Panc1 (cell line): ENCODE results near the gene SLC13A5.

Source experiments
- POLR2AphosphoS5 ChIP-seq: IDR thresholded peaks from 2 replicates; pipeline ENCODE4 v1.6.1; 2012; ENCODE audit warnings: mild to moderate bottlenecking, low read depth, low read length, moderate library complexity
- SIN3A ChIP-seq: IDR thresholded peaks from 2 replicates; pipeline ENCODE4 v1.6.1; 2012; ENCODE audit warnings: low read depth, mild to moderate bottlenecking, low read length, moderate library complexity, borderline replicate concordance; ENCODE audit not compliant: insufficient read depth
- TCF7L2 ChIP-seq: IDR thresholded peaks from 2 replicates; pipeline ENCODE4 v1.6.1; 2011; ENCODE audit warnings: mild to moderate bottlenecking, low read depth, low read length, inconsistent platforms
- TF ChIP-seq, protein P1 (sequence below): fragments of 450-650 bp; IDR thresholded peaks from 2 replicates; pipeline ENCODE4 v1.5.1; 2017; ENCODE audit warnings: mild to moderate bottlenecking

DNA sequence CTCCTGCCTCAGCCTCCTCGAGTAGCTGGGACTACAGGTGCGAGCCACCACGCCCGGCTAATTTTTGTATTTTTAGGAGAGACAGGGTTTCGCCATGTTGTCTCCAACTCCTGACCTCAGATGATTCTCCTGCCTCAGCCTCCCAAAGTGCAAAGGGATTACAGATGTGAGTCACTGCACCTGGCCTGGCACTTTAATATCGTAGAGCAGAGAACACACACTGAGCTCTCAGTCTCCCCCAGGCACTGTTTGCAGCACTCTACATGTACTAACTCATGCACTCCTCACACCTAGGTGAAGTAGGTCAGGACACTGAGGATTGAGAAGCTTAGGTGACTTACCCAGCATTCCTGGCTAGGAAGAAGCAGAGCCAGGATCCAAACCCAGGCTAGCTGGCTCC lies 46.6 kb downstream of the SLC13A5 start:
- TF ChIP-seq, protein P1, sequence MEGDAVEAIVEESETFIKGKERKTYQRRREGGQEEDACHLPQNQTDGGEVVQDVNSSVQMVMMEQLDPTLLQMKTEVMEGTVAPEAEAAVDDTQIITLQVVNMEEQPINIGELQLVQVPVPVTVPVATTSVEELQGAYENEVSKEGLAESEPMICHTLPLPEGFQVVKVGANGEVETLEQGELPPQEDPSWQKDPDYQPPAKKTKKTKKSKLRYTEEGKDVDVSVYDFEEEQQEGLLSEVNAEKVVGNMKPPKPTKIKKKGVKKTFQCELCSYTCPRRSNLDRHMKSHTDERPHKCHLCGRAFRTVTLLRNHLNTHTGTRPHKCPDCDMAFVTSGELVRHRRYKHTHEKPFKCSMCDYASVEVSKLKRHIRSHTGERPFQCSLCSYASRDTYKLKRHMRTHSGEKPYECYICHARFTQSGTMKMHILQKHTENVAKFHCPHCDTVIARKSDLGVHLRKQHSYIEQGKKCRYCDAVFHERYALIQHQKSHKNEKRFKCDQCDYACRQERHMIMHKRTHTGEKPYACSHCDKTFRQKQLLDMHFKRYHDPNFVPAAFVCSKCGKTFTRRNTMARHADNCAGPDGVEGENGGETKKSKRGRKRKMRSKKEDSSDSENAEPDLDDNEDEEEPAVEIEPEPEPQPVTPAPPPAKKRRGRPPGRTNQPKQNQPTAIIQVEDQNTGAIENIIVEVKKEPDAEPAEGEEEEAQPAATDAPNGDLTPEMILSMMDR: no peak
- TF ChIP-seq TCF7L2 (no peak), POLR2AphosphoS5 (no peak), SIN3A (no peak)
